CD4-positive, alpha-beta T cell treated with Interleukin-1 beta for 1 hour (primary cell): Measurements from ENCODE around the gene HTR6.
A peak's percentile ranks its signal among the peaks of the same experiment; 100 is the strongest.

Experiments used
- DNase-seq, 2 donors: peaks; one replicate each; pipeline ENCODE4 v3.0.0-alpha.2; 2020 to 2022

HTR6 gene

DNA sequence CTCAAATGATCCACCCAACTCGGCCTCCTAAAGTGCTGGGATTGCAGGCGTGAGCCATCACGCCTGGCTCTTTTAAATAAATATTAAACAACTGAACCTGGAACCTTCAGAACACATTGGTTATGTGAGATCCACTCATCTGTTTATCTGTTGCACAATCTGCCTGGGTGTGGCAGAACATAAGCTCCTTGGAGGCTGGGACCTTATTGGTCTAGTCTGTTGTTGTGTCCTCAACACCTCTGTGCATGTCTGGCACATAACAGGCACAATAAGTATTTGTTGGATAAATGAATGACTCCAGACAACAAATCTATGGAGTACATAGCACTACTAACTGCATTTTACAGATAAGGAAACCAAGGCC is 24.7 kb upstream of the HTR6 start:
- DNase-seq, result no peak

DNA sequence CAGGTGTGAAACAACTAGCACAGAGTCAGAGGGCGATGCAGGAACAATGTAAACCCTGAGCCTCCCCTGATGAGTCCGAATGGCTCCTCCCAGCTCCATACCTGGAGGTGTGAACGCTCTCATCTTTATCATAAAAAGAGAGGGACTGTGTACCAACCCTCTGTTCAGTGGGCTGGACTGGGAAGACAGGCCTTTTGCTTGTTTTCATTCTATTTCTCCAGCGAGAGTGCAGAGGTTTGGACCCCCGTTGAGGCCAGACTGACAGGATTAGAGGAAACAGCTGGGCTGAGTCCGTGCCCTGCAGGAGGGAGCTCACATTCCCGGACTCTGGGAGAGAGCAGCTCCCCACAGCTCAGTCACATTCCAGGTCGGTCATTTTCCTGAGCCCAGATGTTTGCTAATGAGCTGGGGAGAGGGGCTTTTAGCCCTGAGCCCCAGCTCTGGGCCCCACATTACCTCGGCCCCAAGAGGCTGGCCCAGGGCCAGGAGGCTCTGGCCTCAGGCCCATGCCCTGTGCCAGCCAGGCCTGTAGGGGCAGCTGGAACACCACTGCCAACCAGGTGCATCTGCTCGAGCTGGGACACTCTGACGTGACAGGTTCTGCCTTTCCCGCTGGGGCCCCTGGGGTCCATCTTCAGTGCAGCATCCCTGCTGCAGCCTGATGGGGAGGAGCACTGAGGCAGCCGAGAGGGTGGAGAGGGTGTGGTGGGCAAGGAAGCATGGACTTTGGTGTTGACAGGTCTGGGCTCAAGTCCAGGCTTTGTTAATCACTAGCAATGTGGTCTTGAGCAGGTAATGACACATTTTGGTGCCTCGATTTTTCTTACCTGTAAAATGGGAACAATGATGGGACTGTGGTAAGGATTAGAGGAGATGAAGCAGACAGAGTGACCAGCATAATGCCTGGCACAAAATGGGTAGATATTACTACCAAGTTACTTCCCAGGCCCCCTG is 24.0 kb upstream of the HTR6 start:
- no peak for DNase-seq

DNA sequence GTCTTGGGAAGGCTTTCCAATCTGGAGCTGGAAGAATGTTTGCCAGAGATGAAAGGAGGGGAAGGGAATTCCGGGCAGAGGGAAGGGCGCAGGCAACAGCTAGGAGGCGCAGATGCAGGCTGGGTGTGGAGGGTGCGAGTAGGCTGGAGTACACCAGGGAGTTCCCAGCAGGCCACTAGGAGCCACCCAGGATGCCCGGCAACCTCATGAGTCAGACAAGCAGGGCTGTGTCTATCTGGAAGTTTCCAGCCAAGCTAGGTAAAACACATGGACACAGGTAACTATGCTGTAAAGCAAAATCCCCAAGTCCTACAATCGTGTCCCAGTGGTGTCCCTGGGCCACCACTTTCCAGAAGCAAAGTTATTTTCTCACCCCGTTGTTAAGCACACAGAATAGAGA is 21.6 kb upstream of the HTR6 start:
- no peak for DNase-seq

DNA sequence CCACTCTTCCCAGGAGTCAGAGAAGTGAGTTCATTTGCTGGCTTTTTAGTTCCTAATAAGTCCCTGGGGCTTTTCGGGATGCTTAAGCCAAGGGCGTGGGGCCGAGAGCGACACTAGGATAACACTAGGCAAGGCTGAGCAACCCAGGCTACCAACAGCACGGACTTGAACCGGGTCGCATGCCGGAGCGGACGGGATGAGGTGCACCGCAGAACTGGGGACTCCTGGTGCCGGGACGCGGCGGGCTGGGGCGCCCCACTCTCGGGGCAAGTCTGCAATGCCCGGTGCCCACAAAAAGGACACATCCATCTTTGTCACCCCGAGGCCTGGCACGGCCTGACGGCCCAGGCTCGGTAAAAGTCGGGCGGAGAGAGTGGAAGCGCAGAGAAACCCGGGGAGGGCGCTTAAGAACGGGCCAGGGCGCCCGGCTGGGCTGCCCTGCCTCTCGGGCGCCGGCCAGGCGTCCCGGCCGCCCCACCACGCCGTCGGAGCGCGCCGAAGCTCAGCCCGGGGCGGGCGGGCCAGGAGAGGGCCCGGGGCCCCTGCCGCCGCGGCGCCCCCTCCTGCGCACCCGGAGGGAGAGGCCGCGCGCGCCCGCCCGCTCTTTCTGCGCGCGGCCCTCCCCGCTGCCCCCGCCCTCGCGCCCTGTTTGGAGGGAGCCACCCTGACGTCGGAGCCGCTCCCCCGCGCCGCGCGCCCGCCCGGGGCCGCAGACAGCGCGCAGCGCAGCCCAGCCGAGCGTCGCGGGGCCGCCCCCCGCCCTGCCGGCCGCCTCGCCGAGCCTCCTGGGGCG is 20.9 kb upstream of the HTR6 start, which contains the start of gene NBL1:
Gene NBL1, plus strand, starts transcription at position 710 of the 793 bp plus-strand sequence. CDS start 10,720 bp downstream, outside the sequence.
- DNase-seq, result peak; percentile 76

DNA sequence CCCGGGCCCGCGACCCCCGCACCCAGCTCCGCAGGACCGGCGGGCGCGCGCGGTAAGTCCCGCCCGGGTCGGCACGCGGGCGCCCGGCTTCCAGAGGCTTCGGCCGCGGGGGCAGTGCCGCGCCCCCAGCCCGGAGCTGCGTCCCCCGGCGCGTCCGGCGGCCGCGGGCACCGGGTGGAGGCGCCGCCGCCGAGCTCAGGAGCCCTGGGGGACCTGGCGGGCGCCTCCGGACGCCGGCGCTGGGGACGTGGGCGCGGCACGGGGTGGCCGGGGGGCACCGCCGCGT is 20.3 kb upstream of the HTR6 start:
- no peak for DNase-seq

DNA sequence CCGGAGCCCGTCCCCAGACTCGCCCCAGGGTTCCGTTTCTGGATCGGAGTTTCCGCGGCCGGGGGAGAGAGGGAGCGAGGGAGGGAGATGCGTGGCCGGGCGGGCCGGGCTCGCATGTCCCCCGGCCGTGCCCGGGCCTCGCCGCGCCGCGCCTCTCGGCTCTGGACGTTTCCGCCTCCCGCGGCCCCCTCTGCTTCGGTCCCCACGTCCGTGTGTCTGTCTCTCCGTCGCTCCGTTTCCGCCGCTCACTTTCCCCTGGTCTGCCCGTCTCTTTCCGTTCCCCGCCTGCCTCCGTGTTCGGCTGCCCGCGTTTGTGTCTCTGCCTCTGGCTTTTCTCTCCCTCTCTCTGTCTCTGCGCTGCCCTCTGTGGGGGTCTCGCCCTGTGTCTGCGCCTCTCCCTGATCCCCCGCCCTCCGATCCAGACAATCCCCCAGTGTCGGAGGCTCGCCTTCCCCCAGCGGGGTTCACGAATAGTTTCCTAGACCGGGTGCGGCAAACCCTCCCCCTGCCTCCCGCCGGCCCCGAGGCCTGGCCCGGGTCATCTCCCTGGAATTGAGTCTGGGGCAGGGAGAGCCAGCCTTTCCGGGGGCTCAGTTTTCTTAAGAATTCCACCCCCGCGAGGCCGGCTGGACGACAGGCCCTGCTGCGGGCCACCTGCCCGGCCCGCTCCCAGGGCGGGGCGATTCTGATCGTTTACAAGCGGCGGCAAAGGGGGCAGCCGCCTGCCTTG is 19.8 kb upstream of the HTR6 start:
- DNase-seq, result peak; percentile 30 to 48

DNA sequence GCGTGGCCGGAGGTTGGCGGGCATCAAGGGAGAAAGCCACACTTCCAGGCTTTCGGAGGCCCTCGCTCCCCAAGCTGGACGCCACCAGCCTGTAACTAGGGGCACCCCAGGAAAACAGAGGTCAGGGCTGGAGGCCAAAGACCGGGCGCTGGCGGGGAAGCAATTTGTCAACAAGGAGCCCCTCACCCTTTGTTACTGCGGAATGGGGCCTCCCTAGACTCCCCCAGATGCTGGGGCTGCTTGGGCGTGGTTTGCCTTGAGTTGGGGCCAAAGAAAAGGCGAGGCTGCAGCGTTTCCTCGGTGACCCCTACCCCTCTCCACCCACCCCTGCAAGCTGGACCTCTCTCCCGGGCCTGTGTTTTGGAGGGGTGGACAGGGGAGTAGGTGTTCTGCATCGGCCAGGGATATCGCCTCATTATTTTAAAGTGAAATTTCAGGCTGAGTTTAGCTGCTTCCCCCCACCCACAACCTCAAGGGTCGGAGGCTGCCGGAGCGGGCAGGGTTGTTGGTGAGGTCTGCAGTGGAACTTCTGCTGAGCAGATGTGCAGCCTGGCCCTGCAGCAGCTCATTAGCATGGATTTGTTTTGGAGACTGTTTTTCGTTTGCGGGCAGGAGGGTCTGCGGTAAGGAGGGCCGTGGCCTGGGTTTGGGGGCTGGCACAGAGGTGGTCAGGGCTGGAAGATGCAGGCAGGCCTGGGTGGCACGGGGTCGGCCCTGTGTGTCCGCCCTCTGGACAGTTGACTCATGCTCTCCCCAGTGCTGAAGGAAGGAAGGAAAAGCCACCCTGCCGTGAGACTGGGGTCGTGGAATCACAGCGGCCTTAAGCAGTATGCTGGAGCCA is 19.0 kb upstream of the HTR6 start:
- no peak for DNase-seq

DNA sequence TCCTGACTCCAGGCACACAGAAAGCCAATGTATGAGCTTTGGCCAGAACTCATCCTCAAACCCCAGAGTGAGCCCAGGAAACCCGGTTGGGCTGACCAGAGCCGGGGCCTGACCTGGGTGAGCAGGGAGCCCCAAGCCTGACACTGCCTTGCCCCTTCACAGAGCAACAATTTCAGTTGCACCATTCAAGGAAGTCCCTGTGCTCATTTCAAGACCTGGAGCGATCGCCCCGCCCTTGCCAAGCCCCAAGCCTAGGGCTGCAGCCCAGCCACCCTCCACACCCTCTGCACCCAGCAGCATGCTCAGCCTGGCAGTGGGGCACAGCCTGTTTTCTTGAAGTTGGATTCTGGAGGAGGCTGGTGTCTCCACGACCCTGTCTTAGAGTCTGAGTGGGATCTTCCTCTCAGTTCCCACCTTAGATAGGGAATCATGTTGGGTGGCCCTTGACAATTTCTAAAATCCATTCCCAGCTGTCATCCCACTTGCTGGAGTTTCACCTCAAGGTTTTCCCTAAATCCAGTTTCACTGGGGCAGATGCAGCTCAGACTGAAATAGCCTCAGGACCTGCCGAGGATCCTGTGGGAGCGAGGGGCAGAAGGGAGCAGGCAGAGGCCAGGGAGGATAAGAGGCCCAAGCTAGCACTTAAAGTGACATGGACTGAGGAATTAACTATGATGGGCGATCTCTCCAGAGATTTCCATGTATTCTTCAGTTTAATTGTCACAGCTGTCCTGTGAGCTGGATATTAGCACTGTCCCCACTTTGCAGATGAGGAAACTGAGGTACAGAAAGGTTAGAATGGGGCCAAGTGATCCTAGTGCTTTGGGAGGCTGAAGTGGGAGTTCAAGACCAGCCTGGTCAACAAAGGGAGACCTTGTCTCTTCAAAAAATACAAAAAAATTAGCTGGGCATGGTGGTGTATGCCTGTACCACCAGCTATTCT is 18.0 kb upstream of the HTR6 start:
- DNase-seq, result no peak

DNA sequence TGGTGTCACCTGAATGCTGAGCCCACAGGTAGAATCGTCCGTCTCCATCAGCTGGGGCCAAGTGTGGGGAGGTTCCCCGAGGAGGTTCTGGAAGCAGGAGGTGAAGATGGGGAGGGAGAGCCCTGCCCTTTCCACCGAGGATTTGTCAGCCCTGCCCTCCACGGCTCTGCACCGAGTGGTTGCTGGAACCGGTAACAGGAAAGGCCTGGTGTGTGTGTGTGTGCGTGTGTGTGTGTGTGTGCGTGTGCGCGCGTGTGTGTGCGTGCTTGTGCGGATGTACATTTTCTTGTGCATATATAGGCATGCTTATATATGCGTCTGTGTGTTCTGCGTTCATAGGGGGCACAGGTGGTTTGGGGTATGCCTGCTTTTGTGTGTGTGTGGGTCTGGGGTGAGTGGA is 17.0 kb upstream of the HTR6 start:
- peak; percentile 19 to 42 for DNase-seq

DNA sequence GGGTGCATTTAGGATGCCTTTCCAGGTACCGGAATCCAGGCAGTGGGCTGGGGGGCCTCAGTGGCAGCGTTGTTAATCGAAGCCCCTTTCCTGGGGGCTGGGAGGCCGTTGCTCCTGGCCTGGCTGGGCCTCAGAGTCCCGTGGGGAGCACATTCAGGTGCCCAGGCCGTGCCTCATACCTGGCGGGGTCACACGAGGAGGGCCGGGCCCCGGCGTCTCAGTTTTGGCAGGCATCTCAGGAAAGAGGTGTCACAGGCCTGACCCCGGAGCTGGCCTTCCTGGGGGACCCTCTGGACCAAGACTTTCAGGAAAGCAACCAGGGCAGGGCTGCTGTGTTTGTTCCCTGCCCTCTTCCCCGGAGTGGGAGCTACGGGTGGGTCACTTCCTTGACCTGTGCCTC is 16.4 kb upstream of the HTR6 start:
- no peak for DNase-seq

DNA sequence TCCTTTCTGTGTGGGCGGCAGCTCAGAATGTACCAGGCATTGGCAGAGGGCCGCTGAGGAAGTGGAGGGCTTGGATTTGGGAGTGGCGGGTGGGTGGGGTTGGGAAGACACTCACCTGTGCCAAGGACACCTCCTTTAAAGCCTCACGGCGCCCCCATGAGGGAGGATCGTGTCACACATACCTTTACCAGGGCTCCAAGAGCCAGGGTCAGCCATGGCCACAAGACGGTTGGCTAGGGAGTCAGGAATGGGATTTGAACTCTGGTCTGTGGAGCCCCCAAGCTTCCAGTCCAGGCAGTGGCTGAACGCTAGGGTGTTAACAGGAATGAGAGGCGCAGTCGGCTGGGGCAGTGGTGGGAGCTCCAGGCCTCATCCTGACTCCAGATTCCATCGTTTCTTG is 16.0 kb upstream of the HTR6 start:
- no peak for DNase-seq

DNA sequence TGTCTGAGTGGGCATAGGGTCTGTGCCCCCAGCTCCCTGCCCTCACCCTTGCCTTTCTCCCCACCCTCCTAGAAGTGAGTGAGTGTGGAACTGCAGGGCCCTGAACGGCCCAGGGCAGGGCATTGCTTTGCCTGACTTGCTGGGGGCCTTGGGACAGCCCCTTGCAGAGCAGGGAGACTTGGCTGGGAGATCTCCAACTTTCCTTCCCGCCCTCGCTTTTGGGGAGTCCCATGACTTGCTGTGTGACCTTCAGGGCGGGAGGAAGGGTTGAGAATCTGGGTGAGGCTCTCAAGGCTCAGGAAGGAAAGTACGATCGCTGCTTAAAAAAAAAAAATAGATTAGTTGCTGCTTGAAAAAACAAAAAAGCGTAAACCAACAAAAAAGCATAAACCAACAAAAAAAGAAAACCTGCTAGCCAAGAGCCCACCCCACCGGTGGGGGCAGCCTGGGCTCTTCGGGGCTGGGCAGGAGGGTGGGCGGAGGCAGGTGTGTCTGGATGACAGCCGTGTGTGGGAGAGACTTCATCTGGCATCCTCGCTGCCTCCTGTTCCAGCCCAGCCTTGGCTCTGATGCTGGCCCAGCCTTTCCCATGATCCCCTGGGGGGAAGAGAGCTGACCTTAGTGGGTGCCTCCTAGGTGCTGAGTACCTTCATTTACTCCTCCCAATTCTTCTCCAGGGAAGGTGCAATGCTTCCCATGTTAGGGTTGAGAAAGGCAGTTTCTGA is 14.1 kb upstream of the HTR6 start:
- DNase-seq, result no peak

DNA sequence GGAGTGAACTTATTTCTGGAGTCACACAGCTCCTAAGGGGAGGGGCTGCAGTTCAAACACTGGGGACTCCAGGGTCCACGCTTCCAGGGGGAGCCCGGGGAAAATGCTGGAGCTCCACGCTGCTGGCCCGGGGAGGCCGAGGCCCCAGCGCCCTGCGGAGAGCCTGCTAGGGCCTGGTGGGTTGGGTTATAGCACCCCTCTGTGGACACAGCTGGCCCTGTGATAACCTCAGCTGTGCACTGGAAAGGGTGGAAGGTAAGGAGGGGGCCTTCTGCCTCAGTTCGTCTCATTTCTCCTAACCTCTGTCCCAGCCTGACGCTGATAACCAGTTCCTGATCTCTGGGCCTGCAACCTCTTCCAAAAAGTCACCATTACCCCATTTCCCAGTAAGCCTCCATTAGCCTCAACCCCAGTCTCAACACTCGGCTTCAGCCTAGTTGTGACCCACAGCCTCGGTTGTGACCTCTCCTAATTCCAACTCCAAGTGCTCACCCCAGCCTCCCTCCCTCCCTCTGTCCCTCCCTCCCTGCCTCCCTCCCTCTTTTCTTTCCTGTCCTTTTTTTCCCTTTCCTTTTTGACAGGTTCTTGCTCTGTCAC is 13.4 kb upstream of the HTR6 start:
- DNase-seq, result peak; percentile 42 to 63

DNA sequence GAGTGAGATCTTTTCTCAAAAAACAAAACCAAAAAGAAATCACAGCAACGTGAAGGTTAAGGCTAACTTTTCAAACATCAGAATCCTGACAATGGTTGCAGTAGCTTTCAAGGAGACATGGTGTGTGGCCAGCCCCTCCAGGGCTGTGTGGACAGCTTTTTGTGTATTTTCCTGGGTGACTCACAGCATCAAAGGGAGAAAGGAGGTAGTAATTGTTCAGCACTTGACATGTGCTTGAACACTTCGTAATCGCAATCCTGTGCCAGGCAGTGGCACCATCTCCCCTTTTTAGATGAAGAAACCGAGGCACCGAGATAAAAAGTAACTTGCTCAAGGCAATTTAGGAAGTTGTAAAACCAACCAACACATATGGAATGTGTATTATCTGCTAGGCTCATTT is 10.3 kb upstream of the HTR6 start:
- no peak for DNase-seq

DNA sequence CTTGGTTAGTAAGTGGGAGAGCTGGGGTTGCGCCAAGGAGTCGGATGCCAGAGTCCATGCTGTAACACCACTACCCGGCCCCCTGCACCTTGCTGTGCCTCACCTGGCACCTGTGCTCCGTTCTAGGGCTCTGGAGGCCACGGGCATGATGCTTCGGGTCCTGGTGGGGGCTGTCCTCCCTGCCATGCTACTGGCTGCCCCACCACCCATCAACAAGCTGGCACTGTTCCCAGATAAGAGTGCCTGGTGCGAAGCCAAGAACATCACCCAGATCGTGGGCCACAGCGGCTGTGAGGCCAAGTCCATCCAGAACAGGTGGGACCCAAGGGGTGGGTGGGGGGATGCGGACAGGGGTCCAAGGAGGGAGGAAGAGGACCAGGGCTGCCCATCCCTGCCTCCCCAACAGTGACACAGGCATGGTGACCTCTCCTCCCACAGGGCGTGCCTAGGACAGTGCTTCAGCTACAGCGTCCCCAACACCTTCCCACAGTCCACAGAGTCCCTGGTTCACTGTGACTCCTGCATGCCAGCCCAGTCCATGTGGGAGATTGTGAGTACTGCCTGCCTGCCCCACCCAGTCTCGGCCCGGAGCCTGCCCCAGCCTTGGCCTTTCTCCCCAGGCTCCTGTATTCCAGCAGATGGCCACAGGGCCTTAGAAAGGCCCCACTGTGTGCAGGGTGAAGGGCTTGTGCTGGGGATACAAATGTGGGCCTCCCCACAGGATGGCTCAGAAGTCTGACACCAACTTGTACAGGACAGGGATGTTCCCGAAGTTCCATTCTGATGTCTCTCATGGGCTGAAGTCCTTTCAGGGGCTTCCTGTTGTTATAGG is 9.6 kb upstream of the HTR6 start:
- no peak for DNase-seq

DNA sequence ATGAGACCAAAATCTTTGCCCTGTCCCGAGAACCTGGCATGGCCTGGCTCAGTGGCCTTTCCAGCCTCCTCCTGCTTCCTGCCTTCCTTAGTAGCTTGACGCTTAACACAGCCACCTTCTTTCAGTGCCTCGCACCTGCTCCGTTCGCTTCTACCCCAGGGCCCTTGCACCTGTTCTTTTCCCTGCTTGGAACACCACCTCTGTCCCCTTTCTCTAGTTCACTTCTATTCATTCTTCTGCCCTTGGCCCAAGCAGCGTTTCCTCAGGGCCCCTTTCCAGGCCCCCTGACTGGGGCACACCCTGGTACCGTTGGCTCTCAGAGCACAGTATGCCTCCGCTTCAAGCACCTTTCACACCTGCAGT is 9.0 kb upstream of the HTR6 start:
- DNase-seq, result no peak

DNA sequence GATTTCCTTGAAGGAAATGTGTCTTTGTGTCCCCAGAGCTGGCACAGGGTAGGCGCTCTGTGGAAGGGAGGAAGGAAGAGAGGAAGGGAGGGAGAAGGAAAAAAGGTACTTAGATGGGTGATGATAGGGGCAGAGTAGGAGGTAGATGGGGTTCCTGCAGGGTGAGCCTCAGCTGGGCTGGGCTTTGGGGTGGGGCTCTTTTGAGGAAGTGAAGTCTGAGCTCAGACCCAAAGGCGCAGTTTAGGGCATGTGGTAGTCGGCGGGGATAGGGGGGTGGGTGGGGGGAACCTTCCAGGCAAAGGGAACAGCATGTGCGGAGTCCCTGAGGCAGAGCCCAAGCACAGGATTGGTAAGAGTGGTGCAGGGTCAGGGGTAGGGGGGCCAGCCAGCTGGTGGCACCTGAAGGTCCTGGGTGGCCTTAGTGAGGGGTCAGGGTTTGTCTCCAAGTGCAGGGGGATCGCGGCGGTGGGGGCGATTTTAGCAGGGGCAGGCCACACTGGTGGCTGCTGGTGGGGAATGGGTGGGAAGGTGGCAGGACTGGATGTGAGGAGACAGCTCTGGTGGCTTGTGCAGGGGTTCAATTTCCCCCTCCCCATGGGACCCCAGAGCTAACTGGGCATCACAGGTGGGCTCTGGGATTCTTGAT is 8.4 kb upstream of the HTR6 start:
- no peak for DNase-seq

DNA sequence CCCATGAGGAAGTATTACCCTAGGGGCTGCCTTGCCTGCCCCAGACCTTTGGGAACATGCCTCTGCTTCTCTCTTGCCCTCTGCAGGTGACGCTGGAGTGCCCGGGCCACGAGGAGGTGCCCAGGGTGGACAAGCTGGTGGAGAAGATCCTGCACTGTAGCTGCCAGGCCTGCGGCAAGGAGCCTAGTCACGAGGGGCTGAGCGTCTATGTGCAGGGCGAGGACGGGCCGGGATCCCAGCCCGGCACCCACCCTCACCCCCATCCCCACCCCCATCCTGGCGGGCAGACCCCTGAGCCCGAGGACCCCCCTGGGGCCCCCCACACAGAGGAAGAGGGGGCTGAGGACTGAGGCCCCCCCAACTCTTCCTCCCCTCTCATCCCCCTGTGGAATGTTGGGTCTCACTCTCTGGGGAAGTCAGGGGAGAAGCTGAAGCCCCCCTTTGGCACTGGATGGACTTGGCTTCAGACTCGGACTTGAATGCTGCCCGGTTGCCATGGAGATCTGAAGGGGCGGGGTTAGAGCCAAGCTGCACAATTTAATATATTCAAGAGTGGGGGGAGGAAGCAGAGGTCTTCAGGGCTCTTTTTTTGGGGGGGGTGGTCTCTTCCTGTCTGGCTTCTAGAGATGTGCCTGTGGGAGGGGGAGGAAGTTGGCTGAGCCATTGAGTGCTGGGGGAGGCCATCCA is 7.8 kb upstream of the HTR6 start:
- no peak for DNase-seq
